PFSK-1 (cell line): ENCODE measurements around the gene KCNJ8.

Source experiments
- POLR2AphosphoS5 ChIP-seq: IDR thresholded peaks from 2 replicates; pipeline ENCODE4 v1.6.1; 2012; ENCODE audit warnings: low read depth, mild to moderate bottlenecking, control low read depth, low read length, moderate library complexity
- TAF1 ChIP-seq: IDR thresholded peaks from 2 replicates; pipeline ENCODE4 v1.6.1; 2012; ENCODE audit warnings: low read length, control low read depth, borderline replicate concordance; ENCODE audit not compliant: insufficient read depth

DNA sequence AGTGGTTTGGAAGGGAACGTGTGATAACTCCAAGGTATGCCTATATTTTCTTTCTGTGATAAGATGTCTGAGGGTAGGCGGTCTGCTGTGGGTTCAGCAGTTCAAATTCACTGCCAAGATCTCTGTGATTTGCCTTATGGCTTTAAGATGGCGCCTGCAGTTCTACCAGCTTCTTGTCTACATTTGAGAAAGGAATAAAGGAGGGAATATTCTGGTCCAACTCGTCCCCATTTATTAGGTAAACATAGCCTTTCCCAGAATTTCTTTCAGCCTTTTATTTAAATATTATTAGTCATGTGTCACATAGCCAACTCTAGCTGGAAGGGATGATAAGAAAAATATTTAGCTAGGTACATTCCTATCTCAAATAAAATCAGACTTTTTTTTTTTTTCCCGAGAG is 48.8 kb downstream of the KCNJ8 start:
- TF ChIP-seq TAF1 (no peak), POLR2AphosphoS5 (no peak)
